Aorta (tissue), 5 donors: ENCODE data around the gene HMCN1. TPM values are rescaled to one million over a fixed set of nuclear protein-coding genes. Genes with fewer than 3 reads are reported as not detected.

Experiments
- ATAC-seq: fragments of 200-7000 bp; cut with Tn5 transposase; one replicate; pipeline ENCODE4 v1.9.1; 2022; ENCODE audit warnings: moderate library complexity; ENCODE audit not compliant: low FRiP score
- DNase-seq, 2 donors: peaks; one replicate each; pipeline ENCODE4 v3.0.0-alpha.2; 2020
- H3K27ac ChIP-seq, 2 donors: one replicate each; pipeline ENCODE4 v1.5.1; 2013; ENCODE audit warnings: low read length in 2 of 2, mild to moderate bottlenecking in 2 of 2, moderate library complexity in 2 of 2, control low read depth in 1 of 2, inconsistent platforms in 1 of 2, low read depth in 1 of 2
- H3K27me3 ChIP-seq, 2 donors: one replicate each; pipeline ENCODE4 v1.6.1; 2013; ENCODE audit warnings: control low read depth in 1 of 2, low read length in 1 of 2, mild to moderate bottlenecking in 1 of 2, moderate library complexity in 1 of 2; ENCODE audit not compliant: insufficient read depth in 2 of 2, control insufficient read depth in 1 of 2
- H3K36me3 ChIP-seq, 2 donors: one replicate each; pipeline ENCODE4 v1.6.1; 2013; ENCODE audit warnings: control low read depth in 1 of 2, low read length in 1 of 2, mild to moderate bottlenecking in 1 of 2; ENCODE audit not compliant: insufficient read depth in 2 of 2, control insufficient read depth in 1 of 2
- H3K4me1 ChIP-seq, 2 donors: one replicate each; pipeline ENCODE4 v1.6.1; 2013; ENCODE audit warnings: low read length in 2 of 2, control low read depth in 1 of 2, mild to moderate bottlenecking in 1 of 2, moderate library complexity in 1 of 2; ENCODE audit not compliant: insufficient read depth in 2 of 2, control insufficient read depth in 1 of 2
- H3K4me3 ChIP-seq, 2 donors: one replicate each; pipeline ENCODE4 v1.5.1; 2013; ENCODE audit warnings: low read length in 2 of 2, control low read depth in 1 of 2, mild to moderate bottlenecking in 1 of 2
- H3K9me3 ChIP-seq: one replicate; pipeline ENCODE4 v1.6.1; 2013; ENCODE audit warnings: mild to moderate bottlenecking, low read length; ENCODE audit not compliant: control insufficient read depth
- WGBS, 2 donors: extraction: QIAGEN DNeasy Blood & Tissue Kit; methylation state at CpG; one replicate each; pipeline ENCODE4 v1.1.7; 2013; 5-methylcytosine and 5-hydroxymethylcytosine counted together
- intact Hi-C, 2 donors: fragments of 100-400 bp; cut with DNase I; formaldehyde crosslinking; loops; one replicate each; pipeline versions ENCODE4 v1.14.2 to v1.15.0; 2022
- polyA plus RNA-seq, 2 donors: library from polyadenylated mRNA; stranded (reverse); fragments of 200-250 nt; gene quantifications; one replicate each; pipeline ENCODE4 v1.2.3, GENCODE V29; 2013
- total RNA-seq, 2 donors: library from RNA; stranded (reverse); fragmentation: NEBNext Ultra II Directional; extraction: Animal tissue kit (Norgen Biotek cat#: 25700); gene quantifications; one replicate each; pipeline ENCODE4 v1.2.1, GENCODE V29; 2021
- donor health status: healthy with polysubstance abuse.
- donor health status: Bipolar disorder and iron deficiency.
- donor health status: DM: no; HTN: no; CAD: no.
- donor health status: DM: no; HTN: no; CAD: no.
- donor health status: DM: yes; HTN: yes; CAD: no.

HMCN1 gene
- total and polyA plus RNA-seq, 4 donors, result 11.3 to 93.6 (median 50.0) TPM

DNA sequence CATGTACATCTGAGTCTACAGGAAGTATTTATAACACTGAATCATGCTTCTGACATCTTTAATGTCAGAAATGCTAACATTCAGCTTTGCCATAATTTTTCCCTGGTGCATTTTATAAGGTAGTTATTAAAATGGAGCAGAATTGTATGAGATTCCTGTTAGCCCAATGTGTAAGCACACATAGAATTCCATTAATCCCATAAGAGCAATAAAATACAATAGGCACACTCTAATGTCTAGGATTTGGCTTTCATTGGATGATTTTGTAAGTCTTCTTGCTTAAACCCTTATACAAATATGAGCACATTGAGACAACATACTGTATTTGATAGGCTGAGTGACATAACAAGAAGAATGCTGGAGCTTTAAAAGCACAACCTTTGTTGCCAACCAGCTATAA, 256.4 kb downstream of the HMCN1 start:
- Histone ChIP-seq H3K4me1 (no peaks in the 10 kb centered on the region), H3K36me3 (peaks cover 0 to 5% of the 10 kb centered on the region in 2 donors), H3K27ac (no peak overlapping the region), H3K4me3 (no peak overlapping the region), H3K27me3 (no peaks in the 10 kb centered on the region), H3K9me3 (no peaks in the 10 kb centered on the region)
- no peak for DNase-seq
- ATAC-seq, result no peak
- intact Hi-C loops, result loop anchor here in 1 of 2 donors (10.0 kb wide), 1 partner anchor 676 kb away; the partner anchor contains the start of gene IVNS1ABP

- H3K4me3 ChIP-seq, result no peak overlapping the region
- H3K9me3 ChIP-seq, result no peaks in the 10 kb centered on the region
- no peaks in the 10 kb centered on the region for H3K4me1 ChIP-seq
- H3K27me3 ChIP-seq, result no peaks in the 10 kb centered on the region
- H3K36me3 ChIP-seq, result peaks cover 0 to 5% of the 10 kb centered on the region in 2 donors
- ATAC-seq (no peak), DNase-seq (no peak)
- no peak overlapping the region for H3K27ac ChIP-seq
- 77 to 88% methylated on average over 2 of the region's 2 CpGs for WGBS, 2 donors
- intact Hi-C loops, result loop anchor here in 1 of 2 donors (10.0 kb wide), 1 partner anchor 676 kb away; the partner anchor contains the start of gene IVNS1ABP
These were observed 257.1 kb downstream of the HMCN1 start for GRCh38 chr1:185991266-185991665.

- ATAC-seq (no peak), DNase-seq (peak; percentile 76 to 79)
- Histone ChIP-seq H3K4me1 (peaks cover 0 to 2% of the 10 kb centered on the region in 2 donors), H3K27me3 (no peaks in the 10 kb centered on the region), H3K9me3 (no peaks in the 10 kb centered on the region), H3K27ac (no peak overlapping the region), H3K4me3 (no peak overlapping the region), H3K36me3 (peaks cover 0 to 4% of the 10 kb centered on the region in 2 donors)
- WGBS, 2 donors, result 70 to 72% methylated on average over 2 of the region's 2 CpGs
- intact Hi-C loops, result loop anchor here in 1 of 2 donors (10.0 kb wide), 1 partner anchor 681 kb away; the partner anchor contains the start of gene IVNS1ABP
These were observed 262.0 kb downstream of the HMCN1 start for GRCh38 chr1:185996211-185996610.

DNA sequence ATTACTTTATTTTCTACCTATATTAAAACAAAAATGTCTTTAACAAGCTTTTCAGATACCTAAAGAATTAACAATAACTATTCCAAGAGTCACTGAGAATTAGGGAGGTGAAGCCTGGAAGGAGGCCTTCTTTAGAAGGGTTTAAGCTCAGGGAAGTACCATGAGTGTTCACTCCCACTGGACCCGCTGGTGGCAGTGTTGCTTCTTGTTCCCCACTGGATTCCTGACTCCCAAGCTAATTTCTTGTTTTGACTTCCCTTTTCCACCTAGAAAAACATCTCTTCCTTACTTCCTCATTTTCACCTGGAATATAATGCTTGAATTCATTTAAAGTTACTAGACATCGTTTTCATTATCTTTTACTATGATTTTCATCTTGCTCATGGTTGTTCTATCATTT, 264.2 kb downstream of the HMCN1 start:
- intact Hi-C loops, result loop anchor here in 1 of 2 donors (10.0 kb wide), 1 partner anchor 684 kb away; the partner anchor contains the start of gene IVNS1ABP
- H3K4me3 ChIP-seq, result no peak overlapping the region
- H3K36me3 ChIP-seq, result peaks cover 0 to 4% of the 10 kb centered on the region in 2 donors
- no peaks in the 10 kb centered on the region for H3K9me3 ChIP-seq
- peaks cover 0 to 2% of the 10 kb centered on the region in 2 donors for H3K4me1 ChIP-seq
- 93 to 98% methylated on average over 2 of the region's 2 CpGs for WGBS, 2 donors
- no peaks in the 10 kb centered on the region for H3K27me3 ChIP-seq
- ATAC-seq, result no peak
- H3K27ac ChIP-seq, result peak overlapping the region; percentile 48 to 59
- peak in 1 of 2 donors; percentile 46 for DNase-seq

DNA sequence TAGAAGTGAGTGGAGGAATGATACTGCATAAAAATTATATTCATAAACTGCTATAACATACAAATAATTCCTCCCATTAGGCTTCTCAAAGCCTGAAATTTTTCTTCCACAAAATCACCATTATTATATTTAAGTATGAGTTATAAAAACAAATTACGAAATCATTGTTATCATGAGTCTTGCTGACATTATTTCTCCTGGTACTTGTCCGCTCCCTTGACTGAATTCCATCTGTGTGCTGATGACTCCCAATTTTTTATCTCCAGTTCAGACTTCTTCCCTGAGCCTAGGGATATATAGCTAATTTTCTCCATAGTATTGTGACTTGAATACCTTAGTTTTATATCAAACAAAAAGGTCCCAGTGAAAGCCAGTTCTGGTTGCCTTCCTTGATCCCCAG, 268.2 kb downstream of the HMCN1 start:
- DNase-seq (no peak), ATAC-seq (no peak)
- WGBS, 2 donors, result 14 to 20% methylated on average over 2 of the region's 2 CpGs
- intact Hi-C loops, result no loop called here
- H3K27me3 ChIP-seq, result no peaks in the 10 kb centered on the region
- no peak overlapping the region for H3K4me3 ChIP-seq
- no peak overlapping the region for H3K27ac ChIP-seq
- H3K9me3 ChIP-seq, result no peaks in the 10 kb centered on the region
- H3K36me3 ChIP-seq, result peaks cover 0 to 2% of the 10 kb centered on the region in 2 donors
- H3K4me1 ChIP-seq, result no peaks in the 10 kb centered on the region

DNA sequence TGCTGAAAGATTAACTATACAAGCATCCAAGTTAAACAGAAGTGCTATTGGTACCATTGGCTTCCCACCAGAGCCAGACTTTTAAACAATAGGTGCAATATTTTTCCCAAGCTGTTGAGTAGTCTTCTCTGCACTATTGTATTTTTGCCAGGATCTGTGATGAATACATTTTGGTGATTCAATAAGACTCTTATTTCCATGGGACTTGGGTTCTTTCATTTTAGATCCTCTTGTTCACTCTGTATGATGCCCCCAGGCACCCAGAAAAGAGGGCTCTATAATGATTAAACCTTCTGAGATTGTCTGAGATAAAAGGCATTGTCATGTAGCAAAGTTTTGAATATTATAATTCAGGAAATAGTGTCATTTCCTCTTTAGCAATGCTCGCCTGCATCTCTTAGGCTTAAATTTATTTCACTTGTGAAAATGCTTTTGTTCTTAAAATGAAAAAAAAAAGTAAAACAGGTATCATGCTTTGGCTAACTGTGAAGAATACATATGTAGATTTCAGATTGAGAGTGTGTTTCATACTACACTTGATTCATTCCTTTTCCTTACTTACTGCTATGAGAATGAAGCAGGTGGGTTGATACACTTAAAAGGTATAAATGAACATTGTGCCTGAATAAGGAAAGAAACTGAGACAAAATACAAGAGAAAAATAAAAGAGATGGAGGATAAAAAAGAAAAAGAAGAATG, 275.0 kb downstream of the HMCN1 start:
- ATAC-seq (peak; percentile 75), DNase-seq (no peak)
- Histone ChIP-seq H3K4me3 (no peak overlapping the region), H3K9me3 (no peaks in the 10 kb centered on the region), H3K4me1 (peaks cover 0 to 3% of the 10 kb centered on the region in 2 donors), H3K27ac (no peak overlapping the region), H3K27me3 (no peaks in the 10 kb centered on the region), H3K36me3 (no peaks in the 10 kb centered on the region)
- 7 to 9% methylated on average over 1 of the region's 1 CpG for WGBS, 2 donors
- intact Hi-C loops, result no loop called here

DNA sequence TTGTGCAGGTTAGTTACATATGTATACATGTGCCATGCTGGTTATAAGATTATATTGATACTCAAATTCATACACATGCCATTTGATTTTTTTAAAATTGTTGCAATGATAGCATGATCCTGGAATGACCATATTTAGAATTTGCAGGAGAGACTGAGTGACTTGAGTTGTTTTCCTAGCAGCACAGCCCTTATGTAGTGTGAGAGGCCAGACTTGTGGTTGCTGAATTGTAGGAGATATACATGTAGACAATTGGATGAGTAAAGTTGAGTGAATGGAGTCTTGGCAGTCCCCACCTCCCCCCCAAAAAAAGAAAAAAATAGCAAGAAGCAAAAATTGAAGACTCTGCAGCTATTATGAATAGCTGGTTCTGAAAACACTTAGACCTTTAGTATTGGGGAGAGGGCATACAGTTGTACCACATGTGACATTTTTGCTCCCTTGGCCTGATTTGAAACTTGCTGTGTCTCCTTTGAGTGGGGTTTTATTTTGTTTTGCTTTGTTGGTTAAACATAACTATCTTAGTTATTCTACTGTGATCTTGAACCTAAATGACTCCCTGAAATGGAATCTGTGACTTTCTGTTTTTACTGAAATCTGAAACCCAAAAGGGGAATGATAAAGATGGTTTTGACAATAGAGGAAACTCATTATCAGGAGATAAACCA, 280.3 kb downstream of the HMCN1 start:
- Histone ChIP-seq H3K4me3 (no peak overlapping the region), H3K27me3 (no peaks in the 10 kb centered on the region), H3K36me3 (peaks cover 0 to 2% of the 10 kb centered on the region in 2 donors), H3K27ac (no peak overlapping the region), H3K4me1 (peaks cover 2 to 3% of the 10 kb centered on the region in 2 donors), H3K9me3 (no peaks in the 10 kb centered on the region)
- DNase-seq (no peak), ATAC-seq (no peak)
- intact Hi-C loops, result no loop called here

DNA sequence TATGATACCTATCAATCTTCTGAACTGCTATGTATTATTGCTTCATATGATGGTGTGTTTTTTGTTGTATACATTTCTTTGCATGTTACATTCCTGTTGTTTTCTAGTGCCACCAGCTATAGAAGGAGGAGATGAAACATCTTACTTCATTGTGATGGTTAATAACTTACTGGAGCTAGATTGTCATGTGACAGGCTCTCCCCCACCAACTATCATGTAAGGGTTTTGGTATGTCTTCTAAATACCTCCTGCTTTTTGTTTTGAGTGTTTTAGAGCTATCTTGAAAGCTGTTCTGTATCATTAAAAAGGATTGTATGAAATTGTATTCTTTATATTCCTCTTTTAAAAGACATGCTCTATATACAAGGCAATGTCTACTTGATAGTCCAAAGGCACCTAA, 282.7 kb downstream of the HMCN1 start:
- DNase-seq, result no peak
- H3K4me3 ChIP-seq, result no peak overlapping the region
- no peaks in the 10 kb centered on the region for H3K27me3 ChIP-seq
- H3K27ac ChIP-seq, result no peak overlapping the region
- H3K9me3 ChIP-seq, result no peaks in the 10 kb centered on the region
- H3K36me3 ChIP-seq, result peaks cover 0 to 2% of the 10 kb centered on the region in 2 donors
- H3K4me1 ChIP-seq, result peaks cover 0 to 2% of the 10 kb centered on the region in 2 donors
- intact Hi-C loops, result no loop called here
- ATAC-seq, result no peak

DNA sequence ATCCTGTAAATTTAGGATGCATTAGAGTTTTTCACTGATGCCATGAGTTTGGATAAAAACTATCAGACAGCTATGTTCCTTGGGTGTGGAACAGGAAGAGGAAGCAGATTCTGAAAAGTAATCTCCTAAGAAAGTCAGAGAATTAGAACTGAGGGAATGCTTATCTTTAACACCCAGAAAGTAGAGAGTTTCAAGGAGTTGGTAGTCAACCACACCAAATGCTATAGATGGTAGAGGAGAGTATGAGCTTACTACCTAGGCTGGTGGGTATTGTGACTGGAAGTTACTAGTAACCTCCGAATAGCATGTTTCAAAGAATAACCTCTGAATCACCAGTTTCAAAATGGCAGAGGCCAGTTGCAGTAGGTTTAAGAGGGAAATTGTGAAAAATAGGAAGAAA, 288.0 kb downstream of the HMCN1 start:
- Histone ChIP-seq H3K4me1 (peaks cover 0 to 3% of the 10 kb centered on the region in 2 donors), H3K27ac (no peak overlapping the region), H3K9me3 (no peaks in the 10 kb centered on the region), H3K4me3 (no peak overlapping the region), H3K27me3 (no peaks in the 10 kb centered on the region), H3K36me3 (peaks cover 2% of the 10 kb centered on the region in 2 donors)
- ATAC-seq (no peak), DNase-seq (no peak)
- intact Hi-C loops, result no loop called here
- WGBS, 2 donors, result 92 to 93% methylated on average over 1 of the region's 1 CpG
